NCI-H146 (cell line): Measurements from ENCODE around the gene GOLGA6L22.
"Not testable (repeated sequence)": the region's sequence is repeated elsewhere in the genome, so short reads cannot be mapped to it uniquely, and the experiment has no call there.

ENCODE experiments used
- DNase-seq: peaks from one replicate; lab custom pipeline; 2025; lab: John Stamatoyannopoulos, UW

Gene GOLGA6L22

GRCh38 chr15:22458603-22459002 lies at the start of gene GOLGA6L22:
TSS of gene GOLGA6L22 (plus strand) at chr15:22458903. CDS start at chr15:22458994, 91 bp downstream.
- DNase-seq: not testable (repeated sequence)

GRCh38 chr15:22417288-22417687 lies 41.4 kb upstream of the GOLGA6L22 start:
- DNase-seq: not testable (repeated sequence)

GRCh38 chr15:22417795-22418194 lies 40.9 kb upstream of the GOLGA6L22 start:
- not testable (repeated sequence) for DNase-seq

- DNase-seq: not testable (repeated sequence)
Observed at GRCh38 chr15:22418212-22418611, 40.5 kb upstream of the GOLGA6L22 start.

GRCh38 chr15:22418666-22419065 lies 40.0 kb upstream of the GOLGA6L22 start:
- DNase-seq: not testable (repeated sequence)

- DNase-seq: not testable (repeated sequence)
Observed at GRCh38 chr15:22420340-22420739, 38.4 kb upstream of the GOLGA6L22 start.

- not testable (repeated sequence) for DNase-seq
Observed at GRCh38 chr15:22429426-22429825, 29.3 kb upstream of the GOLGA6L22 start.

- not testable (repeated sequence) for DNase-seq
Observed at GRCh38 chr15:22431687-22432086, 27.0 kb upstream of the GOLGA6L22 start.

- not testable (repeated sequence) for DNase-seq
Observed at GRCh38 chr15:22494490-22495113, 35.9 kb downstream of the GOLGA6L22 start.

- not testable (repeated sequence) for DNase-seq
Observed at GRCh38 chr15:22497200-22497599, 38.5 kb downstream of the GOLGA6L22 start.

- not testable (repeated sequence) for DNase-seq
Observed at GRCh38 chr15:22498220-22498925, 39.7 kb downstream of the GOLGA6L22 start.

- DNase-seq: not testable (repeated sequence)
Observed at GRCh38 chr15:22502272-22502671, 43.6 kb downstream of the GOLGA6L22 start.

- DNase-seq: not testable (repeated sequence)
Observed at GRCh38 chr15:22506959-22507358, 48.3 kb downstream of the GOLGA6L22 start.

GRCh38 chr15:22516140-22516539 lies 57.4 kb downstream of the GOLGA6L22 start:
- DNase-seq: not testable (repeated sequence)
